Lung microvascular endothelial cell (primary cell): ENCODE results near the gene FAM120A. TPM values are rescaled to one million over a fixed set of nuclear protein-coding genes. Genes with fewer than 3 reads are reported as not detected.
A peak's percentile ranks its signal among the peaks of the same experiment; 100 is the strongest.

Experiments
- DNase-seq, 2 donors: peaks; one replicate each; pipeline versions ENCODE4 v3.0.0 to v3.0.0-alpha.2; 2010; ENCODE audit warnings: low read depth in 2 of 2
- total RNA-seq: library from RNA; depleted of rRNA; stranded (reverse); fragments of >200 nt; gene quantifications from 2 replicates; pipeline ENCODE4 v1.2.1, GENCODE V29; 2014

The FAM120A gene
- total RNA-seq, 1 donor from 2014 or later: 74.6 TPM

DNA sequence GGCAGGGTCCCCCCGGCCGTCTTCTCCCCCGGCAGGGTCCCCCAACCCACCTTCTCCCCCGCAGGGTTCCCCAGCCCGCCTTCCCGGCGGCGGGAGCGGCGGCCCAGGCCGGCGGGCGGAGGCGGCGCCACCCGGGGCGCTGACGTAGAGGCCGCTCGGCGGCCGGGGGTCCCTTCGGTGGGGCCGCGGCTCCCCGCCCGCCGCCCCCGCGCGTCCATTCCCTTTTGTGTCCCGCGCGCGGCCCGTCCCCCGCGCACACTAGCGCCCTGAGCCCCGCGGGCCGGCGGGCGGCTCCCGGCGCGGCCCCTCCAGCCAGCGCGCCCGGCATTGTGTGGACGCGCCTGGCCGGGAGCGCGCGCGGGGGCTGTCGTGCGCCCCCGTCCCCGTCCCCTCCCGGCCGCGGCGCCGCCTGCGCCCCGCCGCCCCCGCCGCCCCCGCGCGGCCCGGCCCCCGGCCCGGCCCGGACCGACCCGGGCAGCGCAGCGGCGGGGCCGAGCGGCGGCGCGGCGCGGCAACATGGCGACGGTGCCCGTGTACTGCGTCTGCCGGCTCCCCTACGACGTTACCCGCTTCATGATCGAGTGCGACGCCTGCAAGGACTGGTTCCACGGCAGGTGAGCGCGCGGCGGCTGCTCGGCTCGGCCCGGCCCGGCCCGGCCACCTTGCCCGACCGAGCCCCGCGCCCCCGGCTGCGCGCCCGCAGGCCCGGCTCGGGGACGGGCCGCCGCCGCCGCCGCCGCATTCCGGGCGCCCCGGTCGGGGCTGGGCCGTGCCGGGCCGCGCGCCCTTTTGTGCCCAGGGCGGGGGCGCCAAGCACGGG lies 125.0 kb downstream of the FAM120A start, which contains the start of gene PHF2:
PHF2 (plus strand) TSS at position 327 of the 820 bp plus-strand sequence; CDS start at position 517, 190 bp downstream.
- DNase-seq: peak; percentile 24 to 50

DNA sequence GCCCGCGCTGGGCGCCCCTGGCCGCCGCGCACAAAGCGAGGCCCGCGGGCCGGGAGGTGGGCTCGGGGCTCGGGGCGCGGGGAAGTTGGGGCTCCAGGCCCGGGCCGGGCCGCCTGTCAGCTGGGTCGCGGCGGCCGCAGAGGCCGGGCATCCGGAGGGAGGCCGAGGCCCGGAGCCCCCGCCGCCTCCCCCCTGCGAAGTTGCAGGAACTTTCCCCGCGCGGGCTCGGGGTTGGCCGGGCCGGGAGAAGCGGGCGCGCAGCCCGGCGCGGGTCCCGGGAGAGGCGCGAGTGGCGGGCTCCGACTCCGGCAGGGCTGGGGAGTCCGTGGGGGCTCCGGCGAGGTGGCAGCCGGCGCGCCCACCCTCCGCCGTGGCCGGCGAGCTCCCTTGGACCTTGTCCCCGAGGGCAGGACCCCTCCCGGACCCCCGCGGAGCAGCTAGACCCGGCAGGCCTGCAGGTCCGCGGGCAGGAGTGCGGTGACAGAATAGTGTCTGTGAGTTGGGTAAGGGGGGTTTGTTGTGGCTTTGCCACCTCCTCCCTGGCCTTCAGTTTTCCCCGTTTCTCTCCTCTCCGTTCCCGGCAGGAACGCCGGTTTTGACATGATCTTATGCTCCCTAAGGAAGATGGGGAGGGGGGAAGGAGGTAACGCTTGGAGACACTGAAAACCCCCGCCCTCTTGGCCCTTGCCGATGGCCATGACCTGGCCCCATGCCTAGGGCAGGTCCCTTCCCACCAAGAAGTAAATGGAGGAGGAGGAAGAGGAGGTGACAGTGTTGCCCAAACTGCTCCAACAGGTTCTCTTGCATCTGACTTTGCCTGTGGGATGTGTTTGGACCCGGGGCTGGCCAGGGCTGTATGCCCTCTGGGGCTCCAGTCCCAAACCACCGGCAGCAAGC lies 125.8 kb downstream of the FAM120A start:
- DNase-seq: peak; percentile 34 to 55

DNA sequence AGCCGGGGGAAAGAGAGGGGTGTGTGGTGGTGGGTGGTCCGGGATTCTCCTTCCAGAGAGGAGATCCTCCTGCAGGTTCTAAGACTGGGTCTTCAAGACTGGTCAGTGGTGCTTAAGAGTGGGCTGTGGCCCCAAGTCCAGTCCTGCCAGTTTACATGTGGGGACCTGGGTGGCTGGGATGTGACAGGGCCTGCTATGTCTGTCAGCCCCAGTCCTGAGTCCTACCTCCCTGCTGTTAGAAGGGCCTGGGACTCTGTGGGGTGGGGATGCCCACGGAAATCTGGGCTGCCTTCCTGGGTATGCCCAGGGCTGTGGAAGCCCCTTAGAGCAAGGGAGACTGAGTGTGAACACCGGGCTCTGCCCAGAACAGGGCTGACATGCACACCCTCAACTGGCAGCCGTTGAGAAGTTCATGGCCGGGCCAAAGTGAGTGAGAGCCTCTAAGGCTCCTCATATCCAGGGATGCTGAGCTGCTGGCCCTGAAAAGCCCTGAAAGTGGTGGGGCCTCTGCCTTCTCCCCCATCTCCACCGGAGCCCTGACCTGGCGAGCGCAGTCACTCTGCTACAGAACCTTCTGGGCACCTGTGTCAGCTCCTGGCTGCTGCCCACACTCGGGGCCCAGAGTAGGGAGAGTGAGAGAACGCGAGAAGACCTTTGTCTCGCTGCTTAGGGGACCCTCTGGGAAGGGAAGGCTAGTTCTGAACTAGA lies 126.6 kb downstream of the FAM120A start:
- DNase-seq: no peak

DNA sequence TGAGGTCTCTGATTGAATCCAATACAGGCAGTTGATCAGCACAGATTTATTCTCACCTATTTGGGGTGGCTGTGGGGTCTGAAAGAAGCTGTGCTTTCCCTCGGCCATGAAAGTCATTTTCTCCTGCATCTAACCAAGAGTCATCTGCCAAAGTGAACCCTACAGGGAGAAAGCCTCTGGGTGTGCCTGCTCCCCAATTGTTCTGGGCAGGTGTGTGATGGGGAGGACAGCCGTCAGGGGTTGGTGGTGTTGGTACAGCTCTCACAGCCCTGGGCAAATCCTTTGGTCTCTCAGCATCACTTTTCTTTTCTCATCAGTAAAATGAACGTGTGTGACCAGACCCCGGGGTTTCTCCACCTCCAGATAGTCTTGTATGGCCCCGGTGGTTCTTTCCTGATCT lies 127.4 kb downstream of the FAM120A start:
- DNase-seq: no peak

DNA sequence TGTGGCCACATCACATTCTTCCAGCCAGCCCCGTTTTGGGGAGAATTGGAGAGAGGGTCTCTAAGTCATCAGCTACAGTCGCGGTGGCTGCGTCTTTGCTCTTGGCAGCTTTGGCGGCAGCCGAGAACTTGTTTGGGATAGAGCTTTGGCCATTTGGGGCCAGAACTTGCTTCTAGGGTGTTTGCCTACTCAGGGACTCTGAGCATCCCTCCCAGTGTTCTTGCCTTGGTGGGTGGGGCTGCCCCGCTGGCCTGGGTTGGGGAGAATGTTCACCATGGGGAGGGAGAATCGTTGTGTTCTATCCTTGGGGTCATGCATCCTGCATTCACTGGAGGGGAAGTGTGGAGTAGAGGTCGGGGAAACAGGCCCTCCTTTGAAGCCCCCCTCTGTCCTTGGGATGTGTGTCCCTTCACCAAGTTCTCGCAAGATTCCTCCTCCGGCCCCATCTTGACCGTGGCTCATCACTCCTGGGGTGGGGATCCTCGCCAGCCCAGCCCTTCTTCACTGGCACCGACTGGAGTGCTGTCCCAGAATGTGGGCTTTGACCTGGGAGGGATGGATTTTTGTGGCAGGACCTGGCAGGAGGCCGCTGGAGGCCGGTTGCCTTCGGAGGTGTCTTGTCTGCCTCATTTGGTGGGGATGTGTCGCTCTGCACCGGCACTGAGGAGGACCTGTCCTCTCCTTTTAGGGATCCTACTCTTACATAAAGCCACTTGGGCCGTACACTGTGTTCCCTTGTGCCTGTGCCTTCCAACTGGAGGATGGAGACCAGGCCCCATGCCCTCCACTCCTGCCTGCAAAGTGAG lies 128.4 kb downstream of the FAM120A start:
- DNase-seq: no peak

DNA sequence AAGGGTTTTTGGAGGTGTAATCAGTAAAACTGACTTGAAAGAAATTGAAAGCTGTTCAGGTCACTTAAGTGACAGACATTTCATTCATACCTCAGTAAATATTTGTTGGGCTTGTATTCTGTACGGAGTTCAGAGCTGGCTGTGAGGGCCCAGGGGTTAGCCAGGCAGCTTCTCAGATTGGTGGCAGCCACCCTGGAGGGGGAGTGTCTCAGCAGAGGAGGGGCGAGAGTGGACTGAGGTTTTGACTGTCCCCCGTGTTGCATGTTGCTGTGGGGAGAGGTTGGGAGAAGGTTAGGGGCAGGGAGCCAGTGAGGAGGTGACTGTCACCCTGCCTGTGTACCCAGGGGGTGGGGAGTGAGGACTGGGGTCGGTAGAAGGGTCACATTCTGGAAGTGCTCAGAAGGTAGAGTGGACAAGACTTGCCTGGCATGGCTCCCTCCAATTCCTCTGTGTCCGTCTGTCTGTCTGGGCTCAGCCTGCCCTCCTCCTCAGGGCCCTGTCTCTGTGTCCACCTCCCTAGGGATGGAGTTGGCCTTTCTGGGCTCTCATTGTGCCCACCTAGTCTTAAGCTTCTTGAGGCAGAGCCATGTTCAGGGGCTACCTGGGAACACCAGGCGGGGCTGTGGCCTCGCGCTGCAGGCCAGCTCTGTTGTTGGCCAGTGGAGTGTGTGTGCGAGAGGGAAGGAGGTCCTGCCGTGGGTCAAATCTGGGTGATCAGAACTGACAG lies 129.3 kb downstream of the FAM120A start:
- no peak for DNase-seq

DNA sequence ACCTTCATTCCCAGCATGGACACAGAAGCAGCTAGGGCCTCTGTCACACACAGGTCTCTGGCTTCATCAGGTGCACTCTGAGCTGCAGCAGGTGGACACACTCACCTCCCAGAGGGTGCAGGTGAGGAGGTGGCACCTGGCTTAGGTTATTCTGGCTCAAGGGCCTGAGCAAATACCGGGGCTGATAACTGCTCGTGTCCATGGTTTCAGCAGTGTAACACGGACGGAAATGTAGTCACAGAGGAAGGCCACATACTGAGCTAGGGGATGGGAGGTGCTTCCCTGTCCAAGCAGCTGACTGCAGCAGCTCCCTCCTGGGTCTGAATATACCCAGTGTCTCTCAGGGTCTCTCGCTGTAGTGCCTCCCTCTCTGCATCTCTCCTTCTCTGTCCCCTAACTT lies 130.6 kb downstream of the FAM120A start:
- peak; percentile 34 to 79 for DNase-seq

DNA sequence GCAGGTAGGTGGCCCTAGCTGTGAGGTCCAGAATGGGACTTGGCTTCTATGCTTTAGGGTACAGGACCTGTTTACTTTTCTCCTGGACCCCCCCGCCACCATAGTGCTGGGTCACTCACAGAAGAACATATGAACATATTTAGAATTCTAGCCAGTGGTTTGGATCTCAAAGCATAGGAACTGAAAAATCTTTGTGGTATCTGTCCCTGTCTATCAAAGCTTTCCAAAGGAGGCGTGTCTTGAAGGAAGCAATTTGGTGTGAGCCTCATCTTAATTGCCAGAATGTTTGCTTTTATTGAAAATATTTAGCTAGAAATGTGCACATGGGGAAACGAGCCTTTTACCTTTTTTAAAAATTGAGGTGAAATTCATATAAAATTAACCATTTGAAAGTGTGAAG lies 131.1 kb downstream of the FAM120A start:
- no peak for DNase-seq

DNA sequence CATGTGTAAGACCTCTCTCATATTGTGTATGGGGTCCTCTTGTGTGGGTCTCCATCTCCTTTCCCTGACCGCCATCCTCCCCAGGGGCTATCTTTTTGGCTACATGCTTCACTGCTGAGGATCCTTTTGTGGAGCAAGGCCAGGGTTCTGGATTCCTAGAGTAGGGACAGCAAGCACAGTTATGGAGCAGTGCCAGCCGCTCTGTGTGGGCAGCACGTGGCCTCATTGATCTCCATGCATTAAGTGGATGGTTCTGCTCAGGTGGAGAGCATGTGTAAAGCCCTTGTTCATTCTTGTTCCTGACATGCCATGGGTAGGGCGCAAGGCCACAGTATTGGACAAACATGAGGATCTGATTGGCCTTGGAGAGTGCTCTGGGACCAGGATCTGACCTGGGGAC lies 133.8 kb downstream of the FAM120A start:
- no peak for DNase-seq

DNA sequence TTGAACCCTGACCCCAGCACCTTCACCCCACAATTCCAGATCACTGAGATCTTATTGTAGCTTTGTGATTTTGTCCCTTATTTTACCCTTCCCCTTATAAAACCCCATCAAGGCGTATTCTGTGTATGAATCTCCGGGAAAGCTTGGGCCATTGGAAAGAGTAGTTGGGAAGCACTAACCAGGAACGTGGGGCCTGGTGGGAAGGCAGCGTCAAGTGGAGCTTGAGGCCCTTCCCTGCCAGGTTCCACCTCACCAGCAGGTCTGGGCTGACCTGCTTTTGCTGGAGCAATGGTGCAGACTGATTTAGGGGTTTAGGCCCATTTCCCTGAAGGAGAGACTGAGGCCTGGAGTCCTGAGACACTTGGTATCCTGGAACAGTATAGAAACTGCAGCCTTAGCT lies 134.2 kb downstream of the FAM120A start:
- no peak for DNase-seq

DNA sequence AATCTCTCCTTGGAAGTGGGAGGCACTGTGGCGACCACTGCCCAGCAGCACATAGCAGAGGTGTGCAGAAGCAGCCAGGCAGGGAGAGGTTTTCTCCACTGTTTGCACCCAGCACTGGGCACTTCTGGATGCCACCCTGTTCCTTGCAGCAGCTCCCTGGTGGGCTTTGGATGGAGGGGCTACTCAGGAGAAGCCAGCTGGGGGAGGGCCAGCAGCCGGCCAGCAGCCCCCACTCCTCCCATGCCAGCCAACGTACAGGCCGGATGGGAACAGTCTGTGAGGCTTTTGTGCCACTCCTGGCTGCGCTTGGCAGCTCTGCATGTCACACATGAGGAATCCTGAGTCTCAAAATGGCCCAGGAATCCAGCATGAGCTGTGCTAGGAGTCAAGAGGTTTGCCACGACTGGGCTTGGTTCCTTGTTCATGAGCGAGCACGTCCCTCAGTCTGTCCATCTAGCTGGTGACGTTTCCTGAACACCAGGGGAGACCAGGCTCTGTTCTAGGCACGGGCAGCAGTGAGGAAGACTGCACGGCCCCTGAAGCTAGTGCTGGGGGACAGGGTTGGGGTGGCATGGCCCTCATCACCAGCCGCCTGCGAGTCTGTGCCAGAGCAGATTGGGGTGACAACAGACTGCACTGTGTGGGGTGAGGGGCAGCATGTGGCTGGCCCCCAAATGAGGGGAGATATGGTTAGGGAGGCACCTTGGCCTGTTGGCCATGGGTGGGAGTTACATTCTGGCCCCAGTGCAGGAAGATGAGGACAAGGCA lies 135.0 kb downstream of the FAM120A start:
- DNase-seq: no peak

DNA sequence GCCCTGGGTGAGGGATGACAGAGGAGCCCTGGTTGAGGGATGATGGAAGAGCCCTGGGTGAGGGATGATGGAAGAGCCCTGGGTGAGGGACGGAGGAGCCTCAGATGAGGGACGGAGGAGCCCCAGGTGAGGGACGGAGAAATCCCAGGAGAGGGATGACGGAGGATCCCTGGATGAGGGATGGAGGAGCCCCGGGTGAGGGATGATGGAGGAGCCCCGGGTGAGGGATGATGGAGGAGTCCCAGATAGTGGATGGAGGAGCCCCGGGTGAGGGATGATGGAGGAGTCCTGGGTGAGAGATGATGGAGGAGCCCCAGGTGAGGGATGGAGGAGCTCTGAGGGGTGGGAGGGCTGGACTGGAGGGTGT lies 135.8 kb downstream of the FAM120A start:
- no peak for DNase-seq

DNA sequence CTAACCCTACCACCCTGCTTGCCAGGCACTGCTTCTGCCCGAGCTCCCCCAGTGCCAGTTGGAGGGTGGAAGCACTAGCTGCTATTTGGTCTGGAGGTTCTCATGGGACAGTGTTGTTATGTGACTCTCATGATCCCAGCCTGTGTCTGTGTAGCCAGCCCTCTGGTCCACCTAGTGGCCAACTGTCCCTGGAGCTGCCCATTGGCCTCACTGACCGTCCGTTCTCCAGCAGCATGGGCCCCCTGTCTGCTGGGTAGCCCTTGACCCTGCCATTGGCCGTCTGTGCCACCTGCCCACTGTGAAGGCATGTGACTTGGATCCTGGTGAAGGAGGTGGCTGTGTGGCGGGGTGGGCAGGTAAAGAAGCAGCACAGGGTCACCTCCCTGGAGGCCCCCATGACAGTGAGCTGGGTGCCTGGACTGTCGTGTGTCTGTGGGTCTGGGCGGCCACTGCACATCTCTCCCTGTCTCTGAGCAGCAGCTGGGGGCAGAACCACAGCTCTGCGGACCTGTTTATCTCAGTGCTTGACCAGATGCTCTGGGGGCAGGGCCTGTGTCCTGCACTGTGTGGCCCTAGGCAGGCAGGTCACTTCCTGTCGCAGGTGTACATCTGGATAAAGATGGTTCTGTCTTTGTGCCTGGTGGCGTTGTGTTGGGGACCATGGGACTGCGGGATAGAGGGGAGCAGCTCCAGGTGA lies 136.3 kb downstream of the FAM120A start:
- peak in 1 of 2 donors; percentile 44 for DNase-seq

DNA sequence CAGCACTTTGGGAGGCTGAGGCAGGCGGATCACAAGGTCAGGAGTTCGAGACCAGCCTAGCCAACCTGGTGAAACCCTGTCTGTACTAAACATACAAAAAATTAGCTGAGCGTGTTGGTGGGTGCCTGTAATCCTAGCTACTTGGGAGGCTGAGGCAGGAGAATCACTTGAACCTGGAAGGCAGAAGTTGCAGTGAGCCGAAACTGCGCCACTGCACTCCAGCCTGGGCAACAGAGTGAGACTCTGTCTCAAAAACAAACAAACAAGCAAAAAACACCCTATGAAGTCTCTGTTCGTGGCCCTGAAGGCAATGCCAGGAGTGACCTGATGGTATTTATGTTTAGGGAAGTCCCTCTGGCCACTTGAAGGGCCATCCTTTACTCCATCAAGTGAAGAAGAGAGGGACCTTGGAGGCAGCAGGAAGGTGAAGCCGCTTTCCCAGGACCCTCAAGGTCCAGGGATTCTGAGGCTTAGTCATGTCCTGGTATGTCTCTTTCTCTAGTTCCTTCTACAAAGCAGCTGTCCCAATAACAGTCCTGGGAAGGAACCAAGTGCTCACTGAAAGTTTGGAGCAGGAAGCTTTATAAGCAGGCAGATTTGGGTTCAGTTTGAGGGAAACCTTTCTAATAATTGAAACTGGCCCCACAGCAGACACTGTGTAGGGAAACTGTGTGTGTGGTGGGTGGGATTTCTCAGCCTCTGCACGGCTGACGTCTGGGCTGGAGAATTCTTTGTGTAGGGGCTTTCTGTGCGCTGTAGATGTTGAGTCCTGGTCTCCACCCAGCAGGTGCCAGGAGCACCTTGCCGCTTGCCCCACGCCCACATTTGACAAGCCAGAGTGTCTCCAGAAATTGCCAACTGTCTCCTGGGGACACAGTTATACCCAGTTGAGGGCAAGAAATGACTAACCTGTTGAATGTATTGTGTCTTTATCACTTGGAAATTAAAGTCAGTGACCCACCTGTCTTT lies 137.4 kb downstream of the FAM120A start:
- peak in 1 of 2 donors; percentile 48 for DNase-seq

DNA sequence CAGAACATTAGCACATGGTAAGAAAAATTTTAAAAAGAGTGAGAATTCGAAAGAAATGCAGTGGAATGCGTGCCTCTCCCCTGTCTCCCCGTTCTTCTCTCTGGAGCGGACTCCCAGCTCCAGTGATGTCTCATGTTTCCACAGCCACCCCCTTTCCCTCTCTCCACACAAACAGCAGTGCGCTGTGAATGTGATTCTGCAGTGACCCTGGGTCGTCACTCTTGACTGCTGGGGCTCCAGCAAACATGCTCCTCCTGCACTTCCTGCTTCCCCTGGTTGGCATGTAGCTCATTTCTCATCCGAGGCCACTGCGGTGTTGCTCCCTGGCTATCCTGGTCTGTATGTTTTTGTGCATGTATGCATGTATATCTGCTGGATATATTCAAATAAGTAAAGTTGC lies 138.2 kb downstream of the FAM120A start:
- peak; percentile 56 to 67 for DNase-seq

DNA sequence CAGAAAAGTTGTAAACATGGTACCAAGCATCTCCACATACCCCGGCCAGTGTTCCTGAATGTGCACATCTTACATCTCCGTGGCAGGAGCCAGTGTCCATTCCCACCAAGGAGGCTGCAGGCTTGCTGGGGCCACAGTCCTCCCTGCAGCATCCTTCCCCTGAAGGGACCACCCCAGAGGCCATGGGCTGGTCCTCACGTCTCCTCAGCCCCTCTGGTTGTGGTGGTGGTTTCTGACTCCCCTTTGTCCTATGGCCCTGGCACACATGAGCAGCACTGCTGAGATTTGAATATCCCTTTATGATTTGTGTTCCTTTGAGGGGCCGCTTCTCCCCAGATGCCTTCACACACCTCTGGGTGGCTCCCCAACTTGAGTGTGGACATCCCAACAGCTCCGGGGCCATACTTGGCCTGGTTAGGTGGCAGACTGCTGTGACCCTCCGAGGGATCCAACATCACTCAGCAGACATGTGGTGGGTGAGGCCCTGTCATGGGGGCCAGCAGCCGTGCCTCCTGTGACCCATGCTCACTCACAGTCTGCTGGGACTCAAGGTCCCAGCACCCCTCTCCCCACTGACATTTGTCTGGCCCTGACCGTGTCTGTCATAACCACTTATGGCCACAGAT lies 139.2 kb downstream of the FAM120A start:
- DNase-seq: no peak

DNA sequence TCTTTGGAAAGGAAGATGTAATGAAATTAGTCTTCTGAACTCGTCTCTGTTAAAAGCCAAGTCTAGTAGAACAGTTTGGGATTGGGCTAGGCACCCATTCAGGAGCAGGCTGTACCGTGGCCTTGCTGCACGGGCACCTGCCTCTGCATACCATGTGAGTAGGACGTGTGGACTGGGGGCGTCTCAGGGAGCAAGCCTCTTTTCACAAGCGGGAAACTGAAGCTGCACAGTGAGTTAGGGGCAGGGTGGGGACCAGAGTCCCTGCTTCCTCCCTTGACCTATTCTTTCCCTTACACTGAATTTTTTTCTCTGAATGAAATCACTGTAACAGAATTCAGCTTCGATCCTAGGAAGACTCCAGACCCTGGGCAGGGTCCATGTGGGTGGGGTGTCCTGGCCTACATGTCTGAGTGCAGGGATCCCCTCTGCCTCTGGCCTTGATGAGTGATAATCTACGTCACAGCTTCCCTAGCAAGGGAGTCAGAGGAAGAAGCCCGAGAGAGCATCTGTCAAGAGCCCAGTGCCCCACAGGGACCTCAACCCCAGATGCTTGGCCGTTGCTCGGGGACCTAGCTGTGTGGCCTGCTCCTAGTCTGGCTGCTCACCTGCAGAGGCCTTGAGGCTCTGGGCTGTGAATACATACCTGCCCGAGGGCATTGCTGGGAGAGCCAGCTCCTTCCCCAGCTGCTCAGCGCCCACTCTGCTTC lies 140.0 kb downstream of the FAM120A start:
- no peak for DNase-seq
